CD4-positive, alpha-beta T cell (primary cell): Measurements from ENCODE around the gene WWC2. TPM values are rescaled to one million over a fixed set of nuclear protein-coding genes. Genes with fewer than 3 reads are reported as not detected.
A peak's percentile ranks its signal among the peaks of the same experiment; 100 is the strongest.

Source experiments
- ATAC-seq: fragments of 200-7000 bp; cut with Tn5 transposase; one replicate; pipeline ENCODE4 v1.10.0; 2022; ENCODE audit warnings: mild to moderate bottlenecking; ENCODE audit not compliant: poor library complexity
- CTCF ChIA-PET: fragments of 350-600 bp; sonication (Branson Sonifier 250); formaldehyde crosslinking; loops from one replicate; lab custom pipeline; 2021; ENCODE audit warnings: antibody characterized with exemption, inconsistent platforms; lab: Charles Lee
- POLR2A ChIA-PET: fragments of 350-600 bp; sonication (Branson Sonifier 250); formaldehyde crosslinking; loops from one replicate; lab custom pipeline; 2021; ENCODE audit warnings: antibody characterized with exemption, inconsistent platforms; lab: Charles Lee
- DNase-seq, 14 experiments: peaks; one replicate each; pipeline ENCODE4 v3.0.0-alpha.2; 2013 to 2020; ENCODE audit warnings: mixed read lengths in 2 of 14
- H3K27ac ChIP-seq, 2 donors: one replicate each; pipeline versions ENCODE4 v1.5.1 to v1.7.0; 2013; ENCODE audit warnings: low read length in 2 of 2, low read depth in 1 of 2, mild to moderate bottlenecking in 1 of 2
- H3K27me3 ChIP-seq, 2 experiments: 1 replicate in 1 of 2; 2 replicates in 1 of 2; pipeline versions ENCODE4 v1.6.1 to v1.7.0; 2013; ENCODE audit warnings: low read length in 2 of 2, control low read depth in 1 of 2, mild to moderate bottlenecking in 1 of 2, moderate library complexity in 1 of 2; ENCODE audit not compliant: insufficient read depth in 2 of 2, control insufficient read depth in 1 of 2
- H3K36me3 ChIP-seq: one replicate; pipeline ENCODE4 v1.6.1; 2013; ENCODE audit warnings: low read length, control low read depth; ENCODE audit not compliant: insufficient read depth
- H3K4me1 ChIP-seq: one replicate; pipeline ENCODE4 v1.6.1; 2013; ENCODE audit warnings: low read length, control low read depth; ENCODE audit not compliant: insufficient read depth
- H3K4me3 ChIP-seq: one replicate; pipeline ENCODE4 v1.5.1; 2013; ENCODE audit warnings: mild to moderate bottlenecking, low read length, moderate library complexity
- H3K9me3 ChIP-seq, 2 experiments: 1 replicate in 1 of 2; 2 replicates in 1 of 2; pipeline versions ENCODE4 v1.6.1 to v1.7.0; 2013; ENCODE audit warnings: low read length in 2 of 2, mild to moderate bottlenecking in 2 of 2, control low read depth in 1 of 2, moderate library complexity in 1 of 2; ENCODE audit not compliant: control insufficient read depth in 1 of 2, insufficient read depth in 1 of 2
- H3K27ac Mint-ChIP-seq: one replicate; pipeline ENCODE4 v1.8.0; 2020; ENCODE audit warnings: mixed read lengths
- H3K27me3 Mint-ChIP-seq: one replicate; pipeline ENCODE4 v1.8.0; 2021; ENCODE audit warnings: mixed read lengths
- H3K36me3 Mint-ChIP-seq: one replicate; pipeline ENCODE4 v1.8.0; 2021; ENCODE audit warnings: low read depth, mixed read lengths
- H3K4me1 Mint-ChIP-seq: one replicate; pipeline ENCODE4 v1.8.0; 2021; ENCODE audit warnings: low read depth, mixed read lengths
- H3K4me3 Mint-ChIP-seq: one replicate; pipeline ENCODE4 v1.8.0; 2020; ENCODE audit warnings: mild to moderate bottlenecking, mixed read lengths
- H3K9me3 Mint-ChIP-seq: one replicate; pipeline ENCODE4 v1.8.0; 2020; ENCODE audit warnings: mixed read lengths
- intact Hi-C, 2 experiments: fragments of 100-400 bp; cut with DNase I in 1 of 2; cut with micrococcal nuclease in 1 of 2; formaldehyde crosslinking; loops; one replicate each; pipeline versions ENCODE4 v1.15.1 to v1.9.0; 2023 to 2025; cut with DNase I, micrococcal nuclease
- total RNA-seq, 174 experiments: library from RNA in 2 of 174; stranded (reverse) in 2 of 174; gene quantifications; one replicate each; pipeline ENCODE4 v1.2.3 and lab custom pipeline; 2021 to 2026
- TF ChIP-seq, protein P1 (sequence below): fragments of 200-600 bp; IDR thresholded peaks from one replicate; pipeline ENCODE4 v1.8.0; 2022; ENCODE audit warnings: antibody characterized with exemption, mild to moderate bottlenecking

WWC2 gene
- total RNA-seq, 2 experiments from 2014 or later: 4.1 to 4.9 TPM

DNA sequence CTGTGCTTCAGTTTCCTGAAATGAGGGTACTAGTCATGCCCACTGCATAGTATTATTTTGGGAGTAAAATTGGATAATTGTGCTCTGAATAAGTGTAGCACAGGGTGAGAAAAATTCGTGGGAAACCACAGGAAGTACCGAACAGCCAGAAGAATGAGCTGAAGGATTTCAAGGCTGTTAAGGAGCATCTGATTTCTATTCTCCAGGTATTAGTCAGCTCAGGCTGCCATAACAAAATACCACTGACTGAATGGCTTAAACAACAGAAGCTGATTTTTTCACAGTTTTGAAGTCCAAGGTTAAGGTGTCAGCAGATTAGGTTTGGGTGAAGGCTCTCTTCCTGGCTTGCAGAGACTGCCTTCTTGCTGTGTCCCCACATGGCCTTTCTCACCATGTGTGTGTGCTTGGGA is 41.9 kb downstream of the WWC2 start:
- DNase-seq: no peak
- ATAC-seq: no peak
- intact Hi-C loops: loop anchor here in 1 of 2 experiments (5.0 kb wide), 1 partner anchor 69 kb away; no protein-coding TSS in a partner anchor
- H3K27me3 Mint-ChIP-seq: peaks cover 6% of the 10 kb centered on the region
- H3K27ac ChIP-seq: no peak overlapping the region
- no peak overlapping the region for H3K4me3 Mint-ChIP-seq
- peaks cover 8% of the 10 kb centered on the region for H3K4me1 Mint-ChIP-seq
- H3K4me3 ChIP-seq: no peak overlapping the region
- no peaks in the 10 kb centered on the region for H3K9me3 Mint-ChIP-seq
- H3K36me3 Mint-ChIP-seq: no peaks in the 10 kb centered on the region
- ChIA-PET CTCF (no interaction called here), POLR2A (no interaction called here)
- H3K36me3 ChIP-seq: no peaks in the 10 kb centered on the region
- peaks cover 2% of the 10 kb centered on the region for H3K4me1 ChIP-seq
- H3K27me3 ChIP-seq: no peaks in the 10 kb centered on the region
- no peaks in the 10 kb centered on the region for H3K9me3 ChIP-seq
- TF ChIP-seq, protein P1, sequence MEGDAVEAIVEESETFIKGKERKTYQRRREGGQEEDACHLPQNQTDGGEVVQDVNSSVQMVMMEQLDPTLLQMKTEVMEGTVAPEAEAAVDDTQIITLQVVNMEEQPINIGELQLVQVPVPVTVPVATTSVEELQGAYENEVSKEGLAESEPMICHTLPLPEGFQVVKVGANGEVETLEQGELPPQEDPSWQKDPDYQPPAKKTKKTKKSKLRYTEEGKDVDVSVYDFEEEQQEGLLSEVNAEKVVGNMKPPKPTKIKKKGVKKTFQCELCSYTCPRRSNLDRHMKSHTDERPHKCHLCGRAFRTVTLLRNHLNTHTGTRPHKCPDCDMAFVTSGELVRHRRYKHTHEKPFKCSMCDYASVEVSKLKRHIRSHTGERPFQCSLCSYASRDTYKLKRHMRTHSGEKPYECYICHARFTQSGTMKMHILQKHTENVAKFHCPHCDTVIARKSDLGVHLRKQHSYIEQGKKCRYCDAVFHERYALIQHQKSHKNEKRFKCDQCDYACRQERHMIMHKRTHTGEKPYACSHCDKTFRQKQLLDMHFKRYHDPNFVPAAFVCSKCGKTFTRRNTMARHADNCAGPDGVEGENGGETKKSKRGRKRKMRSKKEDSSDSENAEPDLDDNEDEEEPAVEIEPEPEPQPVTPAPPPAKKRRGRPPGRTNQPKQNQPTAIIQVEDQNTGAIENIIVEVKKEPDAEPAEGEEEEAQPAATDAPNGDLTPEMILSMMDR: no peak
- no peak overlapping the region for H3K27ac Mint-ChIP-seq

DNA sequence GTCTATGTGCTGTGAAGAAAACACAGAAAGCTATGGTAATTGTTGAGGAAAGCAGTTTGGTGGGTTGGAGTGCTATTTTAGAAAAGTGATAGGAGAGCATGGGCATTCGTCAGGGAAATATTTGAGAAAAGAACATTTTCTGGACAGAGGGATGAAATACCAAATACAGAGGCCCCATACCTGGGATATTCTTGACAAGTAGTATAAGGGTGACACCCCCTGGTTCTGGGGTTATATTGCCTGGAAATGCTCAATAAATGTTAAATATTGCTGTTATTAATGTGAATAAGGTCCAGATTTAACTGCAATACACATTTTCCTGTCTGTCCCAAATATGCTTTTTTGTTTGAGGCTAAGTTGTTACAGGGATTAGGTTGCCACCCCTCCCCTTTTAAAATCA is 42.9 kb downstream of the WWC2 start:
- H3K27ac ChIP-seq: no peak overlapping the region
- H3K4me3 Mint-ChIP-seq: no peak overlapping the region
- no peaks in the 10 kb centered on the region for H3K27me3 ChIP-seq
- no peaks in the 10 kb centered on the region for H3K36me3 Mint-ChIP-seq
- ATAC-seq (no peak), DNase-seq (peak in 1 of 14 experiments; percentile 0)
- H3K9me3 Mint-ChIP-seq: no peaks in the 10 kb centered on the region
- intact Hi-C loops: loop anchor here (2.0 to 5.0 kb wide), 2 partner anchors 69 to 70 kb away; no protein-coding TSS in a partner anchor
- no peaks in the 10 kb centered on the region for H3K36me3 ChIP-seq
- H3K27me3 Mint-ChIP-seq: no peaks in the 10 kb centered on the region
- H3K9me3 ChIP-seq: no peaks in the 10 kb centered on the region
- peaks cover 2% of the 10 kb centered on the region for H3K4me1 ChIP-seq
- no peak overlapping the region for H3K4me3 ChIP-seq
- POLR2A ChIA-PET: no interaction called here
- TF ChIP-seq, protein P1: no peak
- no peak overlapping the region for H3K27ac Mint-ChIP-seq
- CTCF ChIA-PET: no interaction called here
- peaks cover 12% of the 10 kb centered on the region for H3K4me1 Mint-ChIP-seq

DNA sequence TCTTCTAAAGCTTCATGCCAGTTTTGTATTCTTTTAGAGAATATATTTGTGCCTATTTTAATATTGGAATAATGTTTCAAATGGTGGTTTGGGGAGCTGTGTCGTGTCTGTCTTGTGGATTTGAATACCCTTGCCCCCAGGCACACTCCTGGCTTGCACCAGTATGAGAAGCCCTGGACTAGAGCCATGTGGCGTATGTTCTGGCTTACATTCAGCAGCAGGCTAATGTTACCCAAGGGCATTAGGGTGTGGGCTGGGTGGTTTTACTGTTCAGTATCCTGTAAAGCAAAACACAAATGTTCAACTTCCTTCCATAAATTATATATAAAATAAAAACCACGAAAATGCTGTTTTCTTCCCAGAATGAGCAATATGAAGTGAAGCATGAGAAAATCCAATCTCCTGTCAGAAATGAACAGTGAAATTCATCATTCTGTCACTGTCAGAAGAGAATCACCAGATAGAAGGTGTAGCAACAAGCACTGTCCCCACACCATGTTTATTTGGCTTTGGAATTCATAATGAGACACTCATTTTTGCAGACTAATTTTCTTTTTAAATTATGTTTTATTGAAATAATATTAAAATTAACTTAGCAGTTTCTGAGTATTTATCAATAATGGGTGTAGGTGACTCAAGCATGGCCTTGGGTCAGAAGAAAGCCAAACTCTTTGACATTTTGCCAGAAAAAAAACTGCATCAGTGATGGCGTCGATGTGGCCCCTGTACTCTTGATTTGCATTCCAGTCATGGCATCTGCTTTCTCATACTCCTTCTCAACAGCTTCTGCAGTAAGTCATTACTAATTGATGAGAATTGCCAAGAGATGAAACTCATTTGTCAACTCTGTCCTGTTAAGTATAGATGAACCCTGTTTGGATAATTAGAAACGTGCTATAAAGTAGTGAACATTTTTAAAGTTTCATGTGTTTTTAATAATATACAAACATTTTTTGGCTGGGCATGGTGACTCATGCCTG is 43.8 kb downstream of the WWC2 start:
- H3K9me3 Mint-ChIP-seq: no peaks in the 10 kb centered on the region
- ATAC-seq: no peak
- H3K4me1 Mint-ChIP-seq: peaks cover 12% of the 10 kb centered on the region
- no peak overlapping the region for H3K4me3 Mint-ChIP-seq
- ChIA-PET CTCF (no interaction called here), POLR2A (no interaction called here)
- Histone ChIP-seq H3K36me3 (no peaks in the 10 kb centered on the region), H3K27ac (no peak overlapping the region), H3K27me3 (no peaks in the 10 kb centered on the region), H3K4me1 (peaks cover 2% of the 10 kb centered on the region), H3K9me3 (no peaks in the 10 kb centered on the region), H3K4me3 (no peak overlapping the region)
- TF ChIP-seq, protein P1: no peak
- DNase-seq: no peak
- H3K27ac Mint-ChIP-seq: no peak overlapping the region
- intact Hi-C loops: loop anchor here (2.0 to 5.0 kb wide), 2 partner anchors 70 to 71 kb away; no protein-coding TSS in a partner anchor
- H3K36me3 Mint-ChIP-seq: no peaks in the 10 kb centered on the region
- no peaks in the 10 kb centered on the region for H3K27me3 Mint-ChIP-seq
